EL (cell line): Measurements from ENCODE around the gene ULBP2.
"Not testable (repeated sequence)": the region's sequence is repeated elsewhere in the genome, so short reads cannot be mapped to it uniquely, and the experiment has no call there.

ENCODE experiments used
- DNase-seq: peaks from one replicate; pipeline ENCODE4 v3.0.0-alpha.2; 2016

Gene ULBP2

DNA sequence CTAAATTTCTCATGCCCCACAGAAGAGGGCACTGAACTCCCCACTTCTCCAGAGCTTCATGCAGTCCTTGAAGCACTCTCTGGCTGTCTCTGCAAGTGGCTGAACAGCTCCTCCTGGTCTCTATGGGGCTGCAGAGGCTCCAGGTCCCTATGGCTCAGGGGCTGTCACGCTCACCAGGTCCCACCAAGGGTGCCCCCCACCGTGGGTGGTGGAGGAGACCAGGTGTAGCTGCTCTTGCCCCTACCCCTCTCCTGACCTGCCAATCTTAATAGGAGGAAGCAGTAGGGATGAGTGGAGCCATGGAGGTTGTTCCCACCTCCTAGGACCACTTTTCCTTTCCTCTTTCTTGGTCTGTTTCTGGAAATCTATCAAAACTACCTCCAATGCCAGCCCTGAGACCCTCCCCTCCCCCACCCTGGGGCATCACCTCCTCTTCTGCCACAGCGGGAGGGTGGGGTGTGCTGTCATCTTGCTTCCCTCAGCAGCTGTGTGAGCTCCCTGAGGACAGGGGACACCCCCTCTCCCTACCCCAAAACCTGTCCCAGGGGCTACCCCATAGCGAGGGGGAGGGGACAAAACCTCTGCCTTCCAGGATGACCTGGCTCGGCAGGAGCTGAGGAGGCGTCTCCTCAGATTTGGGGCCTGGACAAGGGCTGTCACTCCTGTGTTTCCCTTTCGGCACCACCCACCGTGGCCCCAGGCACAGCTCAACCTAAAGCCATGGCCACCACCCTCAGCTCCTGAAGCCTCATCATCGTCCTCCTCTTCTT is 31.9 kb upstream of the ULBP2 start:
- DNase-seq = no peak

DNA sequence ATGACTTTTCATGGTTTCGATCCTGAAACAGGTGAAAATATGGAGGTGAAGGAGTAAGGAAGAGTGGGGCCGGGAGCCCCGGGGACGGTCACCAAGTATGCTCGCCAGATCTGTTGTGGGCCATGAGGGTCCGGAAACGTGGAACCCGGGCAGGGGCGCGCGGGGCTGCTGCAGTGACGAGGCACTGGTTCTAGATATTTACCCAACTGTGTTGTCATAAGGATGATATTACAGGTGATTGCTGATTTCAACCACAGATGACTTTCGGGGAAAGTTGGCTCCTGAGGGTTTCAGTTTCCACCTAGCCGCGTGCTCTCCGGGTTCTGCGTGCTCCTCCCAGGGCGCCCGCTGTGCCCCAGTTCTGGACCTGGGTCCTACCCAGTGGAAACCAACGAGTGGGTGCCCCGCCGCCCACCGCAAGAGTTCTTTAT is 31.1 kb upstream of the ULBP2 start:
- no peak for DNase-seq

GRCh38 chr6:149912680-149913079 is 29.1 kb upstream of the ULBP2 start:
- DNase-seq = not testable (repeated sequence)

DNA sequence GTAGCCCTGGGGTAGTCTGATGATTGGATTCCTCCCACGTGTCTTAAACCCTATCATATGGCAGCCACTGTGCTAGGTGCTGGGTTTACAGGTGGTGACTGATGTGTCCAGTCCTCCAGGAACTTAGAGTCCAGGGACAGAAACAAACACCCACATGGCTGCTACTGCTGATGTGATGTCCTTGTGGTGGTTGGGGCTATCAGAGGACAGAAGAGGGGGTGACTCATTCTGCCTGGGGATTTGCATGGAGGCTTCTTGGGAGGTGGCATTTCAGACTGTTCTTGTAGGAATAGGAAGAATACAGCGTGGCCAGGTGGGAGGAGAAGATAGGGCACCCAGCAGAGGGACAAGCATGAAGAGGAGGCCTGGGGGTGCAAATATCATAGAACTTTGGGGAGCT is 28.7 kb upstream of the ULBP2 start:
- peak; percentile 18 for DNase-seq

DNA sequence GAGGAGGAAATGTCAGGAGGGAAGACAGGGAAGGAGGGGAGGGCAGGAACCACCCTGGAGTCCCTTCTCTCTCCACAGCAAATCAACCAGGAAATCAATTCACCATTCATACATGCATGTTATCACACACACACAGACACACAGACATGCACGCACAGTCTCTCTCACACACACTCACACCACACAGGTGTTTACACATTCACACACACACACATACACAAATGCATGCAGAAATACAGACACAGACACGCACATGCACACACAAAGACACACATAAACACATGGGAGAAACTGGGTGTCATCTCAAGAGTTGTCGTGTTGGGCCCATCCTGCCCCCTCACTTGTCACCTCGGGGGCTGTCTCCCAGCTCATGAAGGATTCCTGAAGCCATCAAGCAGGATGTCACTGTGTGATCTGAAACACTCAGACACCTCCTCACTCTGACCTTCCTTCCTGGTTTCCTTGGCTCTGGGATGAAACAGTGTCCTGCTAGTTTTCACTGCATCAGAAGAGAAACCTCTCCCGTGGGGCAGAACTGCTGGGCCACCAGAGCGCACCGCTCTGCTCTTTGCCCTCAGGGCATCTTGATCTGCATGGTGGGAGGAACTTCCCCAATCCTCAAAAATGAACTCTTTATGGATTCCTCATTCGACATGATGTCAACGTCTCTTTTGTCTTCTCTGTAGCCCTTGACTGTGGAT is 28.1 kb upstream of the ULBP2 start:
- no peak for DNase-seq

- DNase-seq = no peak
Measured at GRCh38 chr6:149915970-149916865, 25.6 kb upstream of the ULBP2 start.

DNA sequence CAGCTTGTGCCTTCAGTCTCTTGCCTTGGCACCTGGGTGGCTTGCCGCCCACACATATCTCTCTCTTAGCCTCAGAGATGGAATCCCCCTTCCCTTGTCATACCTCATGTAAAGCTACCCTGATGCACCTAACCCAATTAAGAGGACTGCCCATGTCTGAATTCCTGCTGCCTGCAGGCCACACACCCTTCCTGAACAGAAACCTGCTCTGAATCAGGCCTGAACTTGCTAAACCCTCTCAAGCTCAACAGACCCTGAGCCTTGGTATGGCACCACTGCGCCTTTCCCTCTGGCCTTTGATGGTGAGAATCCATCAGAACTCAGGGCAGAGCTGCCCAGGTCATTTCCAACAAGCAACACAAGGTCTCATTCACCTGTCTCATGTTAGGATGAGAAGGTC is 24.1 kb upstream of the ULBP2 start:
- DNase-seq = no peak

- DNase-seq = no peak
Measured at GRCh38 chr6:149918151-149918905, 23.5 kb upstream of the ULBP2 start.

- DNase-seq = not testable (repeated sequence)
Measured at GRCh38 chr6:149919126-149919833, 22.5 kb upstream of the ULBP2 start.

GRCh38 chr6:149919834-149920225 is 22.0 kb upstream of the ULBP2 start:
- DNase-seq = no peak

GRCh38 chr6:149921361-149921760 is 20.5 kb upstream of the ULBP2 start:
- no peak for DNase-seq

DNA sequence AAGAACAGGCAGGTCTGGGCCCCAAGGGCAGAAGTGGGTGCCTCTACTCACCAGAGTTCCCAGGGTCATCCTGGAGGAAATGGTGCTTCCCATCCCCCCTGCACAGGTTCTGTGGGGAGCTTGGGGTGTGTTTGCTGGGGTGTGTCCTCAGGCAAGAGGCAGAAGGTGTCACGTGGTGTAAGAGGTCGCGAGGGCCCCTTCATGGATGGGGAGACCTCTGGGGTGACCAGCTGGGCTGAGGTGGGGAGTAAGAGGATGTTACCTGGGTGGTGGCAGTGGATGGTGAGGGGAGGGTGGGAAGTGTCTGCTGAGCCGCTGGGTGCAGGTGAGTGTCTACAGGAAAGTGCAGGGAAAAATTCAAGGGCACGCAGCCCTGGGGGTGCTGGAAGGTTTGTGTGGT is 19.7 kb upstream of the ULBP2 start:
- not testable (repeated sequence) for DNase-seq

DNA sequence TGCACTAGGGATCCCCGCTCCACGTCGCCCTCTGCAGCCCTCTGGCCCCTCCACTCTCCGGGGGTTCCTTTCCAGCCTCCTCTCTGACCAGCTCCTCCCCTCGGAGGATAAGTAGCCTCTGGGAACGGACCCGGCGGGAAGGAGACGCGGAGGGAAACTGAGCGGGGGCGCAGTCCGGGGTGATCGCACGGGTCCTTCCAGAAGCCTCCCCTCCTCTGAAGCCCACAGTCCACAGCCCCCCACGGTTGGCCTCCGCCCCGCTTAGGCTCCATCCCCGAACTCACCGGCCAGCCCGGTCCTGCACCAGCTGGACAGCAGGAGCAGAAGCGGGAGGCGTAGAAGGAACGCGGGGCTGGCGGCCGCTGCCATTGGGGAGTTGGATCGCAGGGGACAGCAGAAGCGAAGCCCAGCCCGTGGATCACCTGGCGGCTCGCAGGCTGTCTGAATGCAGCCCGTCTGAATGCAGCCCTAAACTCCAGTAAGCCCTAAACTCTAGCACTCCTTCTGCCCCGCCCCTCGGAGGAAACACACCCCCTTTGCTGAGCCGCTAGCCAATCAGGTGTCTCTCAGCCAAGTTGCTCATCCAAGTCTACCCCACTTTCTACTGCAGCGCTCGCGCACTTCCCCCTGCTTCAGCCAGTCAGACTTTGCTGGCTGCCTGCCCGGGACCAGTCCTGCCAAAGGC is 19.0 kb upstream of the ULBP2 start, which contains the start of gene RAET1G:
Gene RAET1G (minus strand): TSS at position 480 of the 685 bp plus-strand sequence. CDS start 111 bp downstream, at position 369.
- peak; percentile 96 for DNase-seq

- DNase-seq = no peak
Measured at GRCh38 chr6:149923327-149923986, 18.4 kb upstream of the ULBP2 start.

GRCh38 chr6:149924206-149924932 is 17.4 kb upstream of the ULBP2 start:
- no peak for DNase-seq

GRCh38 chr6:149924933-149925252 is 16.9 kb upstream of the ULBP2 start:
- DNase-seq = no peak

DNA sequence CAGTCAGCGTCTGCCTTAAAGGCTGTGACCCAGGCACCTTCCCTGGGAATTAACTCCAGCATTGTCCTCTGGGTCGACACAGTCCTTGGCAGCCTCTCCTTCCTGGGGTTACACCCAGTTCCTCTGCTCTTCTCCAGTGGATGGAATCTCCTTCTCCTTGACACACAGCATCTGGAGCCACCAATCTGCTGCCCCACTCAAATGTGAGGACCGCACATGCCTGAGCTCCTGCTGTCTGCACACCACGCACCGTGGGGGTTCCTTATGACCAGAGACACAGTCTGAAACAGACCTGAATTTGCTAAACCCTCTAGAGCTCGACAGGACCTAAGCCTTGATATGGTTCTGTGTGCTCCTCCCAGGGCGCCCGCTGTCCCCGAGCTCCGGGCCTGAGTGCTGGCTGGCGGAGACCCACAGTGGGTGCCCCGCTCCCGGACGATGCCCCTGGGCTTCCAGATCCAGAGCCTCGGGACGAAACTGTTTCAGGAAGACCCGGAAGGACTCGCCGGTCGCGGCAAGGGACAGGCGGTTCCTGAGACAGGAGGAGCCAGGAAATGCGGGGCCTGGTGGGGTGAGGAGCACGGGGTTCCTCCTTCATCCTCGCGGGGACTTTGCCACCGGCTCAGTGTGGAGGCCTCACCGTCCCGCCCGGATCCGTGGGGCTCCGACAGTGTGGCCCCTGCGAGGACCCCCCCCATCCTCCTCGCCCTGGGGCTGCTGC is 16.4 kb upstream of the ULBP2 start:
- DNase-seq = peak; percentile 26

DNA sequence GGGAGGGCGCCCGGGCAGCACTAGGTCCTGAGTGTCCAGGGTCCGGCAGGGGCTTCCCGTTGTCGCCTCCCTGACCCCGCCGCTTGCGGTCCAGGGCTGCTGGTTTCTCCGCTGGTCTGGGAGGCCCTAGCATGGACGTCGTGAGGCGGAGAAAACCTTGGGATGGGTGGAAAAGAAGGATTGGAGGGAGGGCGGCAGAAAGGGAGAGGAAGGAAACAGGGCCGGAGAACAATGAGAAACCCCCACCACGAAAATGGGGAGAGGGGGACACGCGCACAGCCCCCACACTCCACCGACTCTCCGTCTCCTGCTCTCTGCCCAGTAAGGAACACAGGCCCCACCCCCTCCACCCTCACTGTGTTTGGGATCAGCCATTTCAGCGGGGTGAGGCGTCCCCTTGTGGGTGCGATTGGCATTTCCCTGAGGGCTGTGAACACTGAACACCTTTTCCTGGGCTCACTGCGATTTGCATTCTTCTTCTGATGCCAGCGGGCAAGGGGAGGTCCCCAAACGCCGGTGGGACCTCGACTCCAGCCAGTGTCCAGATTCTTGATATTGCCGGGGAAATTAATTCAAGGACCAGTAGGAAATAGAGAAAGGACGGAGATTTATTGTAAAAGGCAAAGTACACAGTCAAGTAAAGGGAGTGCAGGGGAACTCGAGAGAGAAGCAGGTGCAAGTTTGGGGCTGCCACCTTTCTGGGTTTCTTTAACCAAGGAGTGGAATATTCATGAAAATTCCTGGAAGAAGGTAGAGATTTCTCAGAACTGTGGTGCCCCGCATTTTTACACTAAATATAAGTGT is 15.6 kb upstream of the ULBP2 start:
- DNase-seq = peak; percentile 80
